Upper lobe of left lung (tissue), 6 donors: ENCODE data around the gene APIP. TPM values are rescaled to one million over a fixed set of nuclear protein-coding genes. Genes with fewer than 3 reads are reported as not detected.
A peak's percentile ranks its signal among the peaks of the same experiment; 100 is the strongest.

Experiments
- ATAC-seq, 2 donors: fragments of 200-7000 bp; cut with Tn5 transposase; one replicate each; pipeline ENCODE4 v1.9.1; 2022; ENCODE audit warnings: mild to moderate bottlenecking in 2 of 2, moderate library complexity in 2 of 2; ENCODE audit not compliant: low FRiP score in 2 of 2
- DNase-seq, 2 donors: peaks; one replicate each; pipeline ENCODE4 v3.0.0-alpha.2; 2019 to 2020
- H3K27ac ChIP-seq, 4 donors: fragments of 200-600 bp; sonication (generic); one replicate each; pipeline ENCODE4 v1.5.1; 2016 to 2019
- H3K27me3 ChIP-seq, 4 donors: fragments of 200-600 bp; sonication (generic); one replicate each; pipeline ENCODE4 v1.5.1; 2017 to 2019
- H3K36me3 ChIP-seq, 4 donors: fragments of 200-600 bp; sonication (generic); one replicate each; pipeline ENCODE4 v1.5.1; 2016 to 2019
- H3K4me1 ChIP-seq, 4 donors: fragments of 200-600 bp; sonication (generic); one replicate each; pipeline ENCODE4 v1.5.1; 2018 to 2019
- H3K4me3 ChIP-seq, 4 donors: fragments of 200-600 bp; sonication (generic); one replicate each; pipeline ENCODE4 v1.5.1; 2017 to 2019; ENCODE audit warnings: mild to moderate bottlenecking in 2 of 4, moderate library complexity in 1 of 4
- H3K9me3 ChIP-seq, 4 donors: fragments of 200-600 bp; sonication (generic); one replicate each; pipeline ENCODE4 v1.5.1; 2018 to 2019
- EP300 ChIP-seq, 4 donors: sonication (generic); formaldehyde crosslinking; IDR thresholded peaks; one replicate each; pipeline ENCODE4 v1.5.1; 2017; ENCODE audit warnings: antibody characterized with exemption in 4 of 4, control low read depth in 2 of 4
- POLR2A ChIP-seq, 4 donors: fragments of 450-650 bp; IDR thresholded peaks; one replicate each; pipeline ENCODE4 v1.5.1; 2016 to 2017; ENCODE audit warnings: antibody characterized with exemption in 4 of 4, mild to moderate bottlenecking in 2 of 4
- POLR2AphosphoS5 ChIP-seq, 2 donors: sonication (generic); formaldehyde crosslinking; IDR thresholded peaks; one replicate each; pipeline ENCODE4 v1.5.1; 2017; ENCODE audit warnings: antibody characterized with exemption in 2 of 2
- WGBS, 2 donors: methylation state at CpG; one replicate each; pipeline ENCODE4 v1.1.5; 2017 to 2018; 5-methylcytosine and 5-hydroxymethylcytosine counted together
- total RNA-seq, 6 donors: library from RNA; depleted of rRNA in 4 of 6; stranded (reverse); fragments of >200 nt in 4 of 6; gene quantifications; one replicate each; pipeline versions ENCODE4 v1.1.0 to v1.2.1, GENCODE V29; 2016 to 2021
- TF ChIP-seq, protein P1 (sequence below), 6 experiments: fragments of 450-650 bp in 4 of 6; fragments of 200-600 bp in 2 of 6; sonication (generic) in 2 of 6; IDR thresholded peaks; one replicate each; pipeline ENCODE4 v1.5.1; 2016 to 2019; ENCODE audit warnings: antibody characterized with exemption in 6 of 6
- donor health status: DM: no; HTN: no; CAD: no; lungs with moderate emphysema.
- donor health status: DM: no; HTN: yes; CAD: no; lungs with severe emphysema.

Gene APIP
- total RNA-seq, 6 donors from 2014 or later, result 4.2 to 47.4 (median 26.8) TPM

DNA sequence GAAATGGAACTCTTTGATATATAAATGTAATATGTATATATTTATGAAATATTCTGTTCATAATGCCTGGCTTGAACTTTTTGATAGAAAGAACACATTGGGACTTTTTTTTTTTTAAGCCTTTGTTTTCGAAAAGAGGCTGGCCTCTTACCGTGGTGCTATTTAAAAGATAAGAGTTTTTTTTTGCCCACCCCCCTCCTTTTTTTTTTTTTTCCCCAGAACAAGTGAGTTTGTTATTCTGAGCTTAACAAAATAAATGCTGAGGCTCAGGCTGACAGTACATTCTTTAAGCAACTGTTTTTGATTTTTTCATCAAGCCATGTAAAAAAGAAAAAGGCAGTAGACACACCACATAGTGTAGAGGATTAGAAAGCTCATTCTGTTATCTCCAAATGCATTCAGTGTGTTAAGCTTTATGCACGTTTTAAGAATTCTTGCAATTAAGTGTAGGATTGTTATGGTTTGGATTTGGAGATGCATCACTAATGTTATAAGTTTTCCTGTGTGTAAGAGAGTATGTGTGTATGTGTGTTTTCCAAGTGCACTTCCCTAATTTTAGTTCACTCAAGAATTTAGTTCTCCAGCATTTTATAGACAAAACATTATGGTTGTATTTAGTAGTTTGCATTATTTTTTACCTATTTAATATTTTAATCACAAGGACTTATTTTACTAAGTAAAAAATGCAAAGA lies 12.2 kb upstream of the APIP start:
- peak overlapping the region in 1 of 4 donors; percentile 3 for H3K27ac ChIP-seq
- 60% methylated on average over 3 of the region's 3 CpGs for WGBS, 2 donors
- H3K4me3 ChIP-seq, result no peak overlapping the region
- DNase-seq, result no peak
- H3K4me1 ChIP-seq, result peaks cover 20 to 49% (median 25%) of the 10 kb centered on the region in 4 donors
- no peak for ATAC-seq
- no peaks in the 10 kb centered on the region for H3K9me3 ChIP-seq
- H3K27me3 ChIP-seq, result no peaks in the 10 kb centered on the region
- TF ChIP-seq EP300 (IDR thresholded peaks at IDR 0.05) (no peak), POLR2AphosphoS5 (IDR thresholded peaks at IDR 0.05) (no peak), POLR2A (IDR thresholded peaks at IDR 0.05) (no peak)
- peaks cover 0 to 12% (median 0%) of the 10 kb centered on the region in 4 donors for H3K36me3 ChIP-seq

DNA sequence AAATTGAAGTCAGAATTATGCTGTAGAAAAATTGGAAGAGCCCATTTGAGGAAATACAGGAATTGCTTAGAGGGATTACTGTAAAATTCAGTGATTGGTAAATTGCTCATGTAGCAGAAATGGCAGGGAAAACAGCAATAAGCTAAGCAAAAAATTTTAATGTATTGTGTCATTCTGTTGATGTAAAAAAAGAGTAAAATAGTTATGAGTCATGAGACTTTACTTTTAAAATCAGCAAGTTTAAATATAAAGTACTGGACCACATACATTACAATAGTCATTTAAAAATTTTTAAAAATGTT lies 10.6 kb upstream of the APIP start:
- Histone ChIP-seq H3K36me3 (peaks cover 0 to under 1% (median 0%) of the 10 kb centered on the region in 4 donors), H3K9me3 (no peaks in the 10 kb centered on the region), H3K27ac (no peak overlapping the region), H3K27me3 (no peaks in the 10 kb centered on the region), H3K4me1 (peaks cover 22 to 49% (median 25%) of the 10 kb centered on the region in 4 donors), H3K4me3 (no peak overlapping the region)
- TF ChIP-seq POLR2A (IDR thresholded peaks at IDR 0.05), result no peak
- TF ChIP-seq, protein P1, sequence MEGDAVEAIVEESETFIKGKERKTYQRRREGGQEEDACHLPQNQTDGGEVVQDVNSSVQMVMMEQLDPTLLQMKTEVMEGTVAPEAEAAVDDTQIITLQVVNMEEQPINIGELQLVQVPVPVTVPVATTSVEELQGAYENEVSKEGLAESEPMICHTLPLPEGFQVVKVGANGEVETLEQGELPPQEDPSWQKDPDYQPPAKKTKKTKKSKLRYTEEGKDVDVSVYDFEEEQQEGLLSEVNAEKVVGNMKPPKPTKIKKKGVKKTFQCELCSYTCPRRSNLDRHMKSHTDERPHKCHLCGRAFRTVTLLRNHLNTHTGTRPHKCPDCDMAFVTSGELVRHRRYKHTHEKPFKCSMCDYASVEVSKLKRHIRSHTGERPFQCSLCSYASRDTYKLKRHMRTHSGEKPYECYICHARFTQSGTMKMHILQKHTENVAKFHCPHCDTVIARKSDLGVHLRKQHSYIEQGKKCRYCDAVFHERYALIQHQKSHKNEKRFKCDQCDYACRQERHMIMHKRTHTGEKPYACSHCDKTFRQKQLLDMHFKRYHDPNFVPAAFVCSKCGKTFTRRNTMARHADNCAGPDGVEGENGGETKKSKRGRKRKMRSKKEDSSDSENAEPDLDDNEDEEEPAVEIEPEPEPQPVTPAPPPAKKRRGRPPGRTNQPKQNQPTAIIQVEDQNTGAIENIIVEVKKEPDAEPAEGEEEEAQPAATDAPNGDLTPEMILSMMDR (IDR thresholded peaks at IDR 0.05), result no peak
- TF ChIP-seq EP300 (IDR thresholded peaks at IDR 0.05), result no peak
- TF ChIP-seq POLR2AphosphoS5 (IDR thresholded peaks at IDR 0.05), result no peak
- ATAC-seq (no peak), DNase-seq (no peak)

DNA sequence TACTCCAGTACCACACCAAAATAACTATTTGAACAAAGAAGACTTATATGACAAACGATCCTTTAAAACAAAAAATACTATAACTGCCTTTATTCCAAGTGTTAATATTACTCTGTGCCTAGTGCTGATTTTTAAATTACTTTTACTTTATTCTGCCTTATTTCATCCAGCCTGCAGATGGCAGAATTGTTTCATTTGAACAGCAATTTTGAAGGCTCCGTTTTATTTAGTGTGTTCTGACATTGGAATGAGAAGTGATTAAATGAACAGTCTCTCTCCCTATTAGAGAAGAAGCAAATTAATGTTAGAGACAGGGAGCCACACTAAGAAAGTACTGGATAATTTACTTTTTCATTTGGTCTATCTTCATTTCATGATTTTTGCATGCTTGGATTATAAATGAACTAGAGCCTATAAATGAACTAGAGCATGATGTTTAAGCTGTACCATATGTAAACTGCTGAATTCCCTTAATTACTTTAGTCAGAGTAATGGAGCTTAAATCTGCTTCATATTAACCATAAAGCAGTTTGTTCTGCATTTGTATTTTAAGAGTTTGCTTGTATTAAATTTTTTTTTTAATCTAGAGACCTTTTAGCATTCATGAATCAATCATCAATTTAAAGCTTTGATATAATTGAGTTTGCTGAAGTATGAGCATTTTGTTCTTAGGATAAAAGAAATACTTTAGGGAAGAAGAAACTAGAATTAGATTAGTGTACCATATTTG lies 10.1 kb upstream of the APIP start:
- peaks cover 22 to 49% (median 25%) of the 10 kb centered on the region in 4 donors for H3K4me1 ChIP-seq
- ATAC-seq, result peak in 1 of 2 donors; percentile 82
- DNase-seq, result no peak

DNA sequence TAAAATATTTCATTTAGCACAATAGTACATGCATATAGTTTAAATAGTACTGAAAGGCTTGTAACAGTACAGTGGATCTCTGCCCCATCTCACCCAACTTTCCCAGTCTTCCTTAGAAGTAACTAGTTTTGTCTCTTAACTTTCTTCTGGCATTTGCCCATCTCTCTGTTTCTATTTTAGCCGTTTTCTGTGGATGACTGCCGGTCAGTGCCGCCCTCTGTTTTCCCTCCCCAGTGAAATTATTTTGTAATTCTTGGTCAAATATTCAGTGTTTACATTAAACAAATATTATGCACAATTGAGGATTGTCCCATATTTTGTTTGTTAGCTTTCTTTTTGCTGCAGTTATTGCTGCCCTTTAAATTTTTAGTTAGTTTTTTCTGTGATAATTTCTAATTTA lies 8.5 kb upstream of the APIP start:
- no peak for DNase-seq
- 29 to 57% methylated on average over 3 of the region's 3 CpGs for WGBS, 2 donors
- Histone ChIP-seq H3K27me3 (no peaks in the 10 kb centered on the region), H3K27ac (peak overlapping the region in 3 of 4 donors; percentile 4 to 13 (median 8)), H3K4me3 (no peak overlapping the region), H3K9me3 (no peaks in the 10 kb centered on the region), H3K36me3 (no peaks in the 10 kb centered on the region), H3K4me1 (peaks cover 22 to 44% (median 25%) of the 10 kb centered on the region in 4 donors)
- TF ChIP-seq EP300 (IDR thresholded peaks at IDR 0.05), result no peak
- TF ChIP-seq, protein P1 (IDR thresholded peaks at IDR 0.05), result no peak
- TF ChIP-seq POLR2AphosphoS5 (IDR thresholded peaks at IDR 0.05), result no peak
- no peak for TF ChIP-seq POLR2A (IDR thresholded peaks at IDR 0.05)
- no peak for ATAC-seq

More for the DNA sequence above, 10.1 kb upstream of the APIP start:
- Histone ChIP-seq H3K36me3 (no peaks in the 10 kb centered on the region), H3K9me3 (no peaks in the 10 kb centered on the region), H3K27me3 (no peaks in the 10 kb centered on the region), H3K4me3 (no peak overlapping the region), H3K27ac (no peak overlapping the region)
- TF ChIP-seq POLR2A (IDR thresholded peaks at IDR 0.05), result no peak
- TF ChIP-seq, protein P1 (IDR thresholded peaks at IDR 0.05), result peak; percentile 25 to 78 (median 66)
- WGBS, 2 donors, result 11 to 12% methylated on average over 2 of the region's 2 CpGs

DNA sequence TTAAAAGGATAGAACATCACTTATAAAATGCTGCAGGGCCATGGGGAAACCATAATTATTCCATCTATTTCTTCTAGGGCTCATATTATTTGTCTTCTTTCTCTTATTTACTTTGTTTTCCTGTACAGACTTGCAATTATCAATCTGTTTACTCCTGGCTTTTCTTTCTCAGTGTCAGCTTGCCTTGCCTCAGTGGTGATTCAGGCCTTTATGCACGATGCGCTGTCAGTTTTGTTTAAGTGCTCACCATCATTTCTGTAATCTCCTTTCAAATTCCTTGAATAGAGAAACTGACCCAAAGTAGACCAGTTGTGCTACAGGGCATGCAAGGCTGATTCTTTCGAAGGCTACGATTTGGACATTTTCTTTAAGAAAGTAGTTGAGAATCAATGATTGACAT lies 5.0 kb upstream of the APIP start:
- H3K27me3 ChIP-seq, result no peaks in the 10 kb centered on the region
- no peak overlapping the region for H3K4me3 ChIP-seq
- ATAC-seq (no peak), DNase-seq (no peak)
- no peaks in the 10 kb centered on the region for H3K36me3 ChIP-seq
- no peak overlapping the region for H3K27ac ChIP-seq
- TF ChIP-seq POLR2A (IDR thresholded peaks at IDR 0.05), result no peak
- TF ChIP-seq, protein P1 (IDR thresholded peaks at IDR 0.05), result no peak
- TF ChIP-seq POLR2AphosphoS5 (IDR thresholded peaks at IDR 0.05), result no peak
- no peak for TF ChIP-seq EP300 (IDR thresholded peaks at IDR 0.05)
- peaks cover 21 to 28% (median 26%) of the 10 kb centered on the region in 4 donors for H3K4me1 ChIP-seq
- WGBS, 2 donors, result 92 to 97% methylated on average over 4 of the region's 4 CpGs
- H3K9me3 ChIP-seq, result no peaks in the 10 kb centered on the region
